DND-41 (cell line): ENCODE measurements around the gene PRRX2.

Experiments used
- ATAC-seq: fragments of 200-7000 bp; cut with Tn5 transposase; 3 replicates; pipeline ENCODE4 v1.9.1; 2021; ENCODE audit warnings: low read depth; ENCODE audit not compliant: insufficient read depth
- DNase-seq: peaks from one replicate; pipeline ENCODE4 v3.0.0-alpha.2; 2020
- H2AFZ ChIP-seq: 2 replicates; pipeline ENCODE4 v1.6.0; 2012; ENCODE audit warnings: low read depth, low read length
- H3K27ac ChIP-seq: 2 replicates; pipeline ENCODE4 v1.5.1; 2012; ENCODE audit warnings: low read length, inconsistent platforms
- H3K27me3 ChIP-seq: fragments of 200-600 bp; sonication (generic); 2 replicates; pipeline ENCODE4 v1.6.0; 2012; ENCODE audit warnings: low read length, mild to moderate bottlenecking, inconsistent platforms; ENCODE audit not compliant: insufficient read depth, poor library complexity
- H3K36me3 ChIP-seq: 2 replicates; pipeline ENCODE4 v1.5.1; 2012; ENCODE audit warnings: low read length, inconsistent platforms; ENCODE audit not compliant: insufficient read depth
- H3K4me1 ChIP-seq: 2 replicates; pipeline ENCODE4 v1.5.1; 2012; ENCODE audit warnings: mild to moderate bottlenecking, low read length; ENCODE audit not compliant: insufficient read depth
- H3K4me2 ChIP-seq: 2 replicates; pipeline ENCODE4 v1.6.0; 2012; ENCODE audit warnings: mild to moderate bottlenecking, moderate library complexity, low read length, inconsistent platforms; ENCODE audit not compliant: insufficient read depth
- H3K4me3 ChIP-seq, 2 experiments: fragments of 200-600 bp in 1 of 2; shearing (Covaris generic) in 1 of 2; 2 replicates each; pipeline ENCODE4 v1.5.1; 2012 to 2016; ENCODE audit warnings: inconsistent platforms in 2 of 2, low read length in 2 of 2, mild to moderate bottlenecking in 2 of 2, low read depth in 1 of 2, moderate library complexity in 1 of 2
- H3K79me2 ChIP-seq: 2 replicates; pipeline ENCODE4 v1.6.0; 2012; ENCODE audit warnings: low read length, inconsistent platforms; ENCODE audit not compliant: insufficient read depth
- H3K9ac ChIP-seq: 2 replicates; pipeline ENCODE4 v1.6.0; 2012; ENCODE audit warnings: low read depth, mild to moderate bottlenecking, inconsistent platforms, low read length, moderate library complexity
- H3K9me3 ChIP-seq: 2 replicates; pipeline ENCODE4 v1.5.1; 2012; ENCODE audit warnings: low read length, moderate library complexity, mild to moderate bottlenecking, inconsistent platforms; ENCODE audit not compliant: insufficient read depth, severe bottlenecking
- H4K20me1 ChIP-seq: 2 replicates; pipeline ENCODE4 v1.6.0; 2012; ENCODE audit warnings: low read length; ENCODE audit not compliant: insufficient read depth
- EZH2 ChIP-seq: IDR thresholded peaks from 3 replicates; pipeline ENCODE4 v1.6.1; 2012; ENCODE audit warnings: borderline replicate concordance, low read depth, mild to moderate bottlenecking, moderate library complexity, low read length, inconsistent platforms; ENCODE audit not compliant: severe bottlenecking
- TF ChIP-seq, protein P1 (sequence below): IDR thresholded peaks from 2 replicates; pipeline ENCODE4 v1.5.1; 2012; ENCODE audit warnings: borderline replicate concordance, low read length, moderate library complexity, mild to moderate bottlenecking; ENCODE audit not compliant: poor library complexity, severe bottlenecking; ENCODE audit errors: extremely low read depth

PRRX2 gene

DNA sequence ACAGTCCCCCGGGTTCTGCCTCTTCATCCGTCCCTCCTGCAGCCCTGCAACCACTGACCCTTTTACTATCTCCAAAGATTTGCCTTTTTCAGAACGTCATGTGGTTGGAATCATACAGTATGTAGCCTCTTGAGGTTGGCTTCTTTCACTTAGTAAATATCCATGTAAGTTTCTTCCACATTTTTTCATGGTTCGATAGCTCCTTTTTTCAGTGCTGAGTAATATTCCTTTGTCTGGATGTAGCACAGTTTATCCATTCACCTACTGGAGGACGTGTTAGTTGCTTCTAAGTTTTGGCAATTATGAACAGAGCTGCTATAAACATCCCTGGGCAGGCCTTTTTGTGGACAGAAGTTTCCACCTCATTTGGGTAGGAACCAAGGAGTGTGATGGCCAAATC, 27.1 kb downstream of the PRRX2 start:
- H3K36me3 ChIP-seq = no peaks in the 10 kb centered on the region
- H3K79me2 ChIP-seq = no peaks in the 10 kb centered on the region
- H3K27me3 ChIP-seq = no peaks in the 10 kb centered on the region
- H3K27ac ChIP-seq = no peak overlapping the region
- TF ChIP-seq, protein P1, sequence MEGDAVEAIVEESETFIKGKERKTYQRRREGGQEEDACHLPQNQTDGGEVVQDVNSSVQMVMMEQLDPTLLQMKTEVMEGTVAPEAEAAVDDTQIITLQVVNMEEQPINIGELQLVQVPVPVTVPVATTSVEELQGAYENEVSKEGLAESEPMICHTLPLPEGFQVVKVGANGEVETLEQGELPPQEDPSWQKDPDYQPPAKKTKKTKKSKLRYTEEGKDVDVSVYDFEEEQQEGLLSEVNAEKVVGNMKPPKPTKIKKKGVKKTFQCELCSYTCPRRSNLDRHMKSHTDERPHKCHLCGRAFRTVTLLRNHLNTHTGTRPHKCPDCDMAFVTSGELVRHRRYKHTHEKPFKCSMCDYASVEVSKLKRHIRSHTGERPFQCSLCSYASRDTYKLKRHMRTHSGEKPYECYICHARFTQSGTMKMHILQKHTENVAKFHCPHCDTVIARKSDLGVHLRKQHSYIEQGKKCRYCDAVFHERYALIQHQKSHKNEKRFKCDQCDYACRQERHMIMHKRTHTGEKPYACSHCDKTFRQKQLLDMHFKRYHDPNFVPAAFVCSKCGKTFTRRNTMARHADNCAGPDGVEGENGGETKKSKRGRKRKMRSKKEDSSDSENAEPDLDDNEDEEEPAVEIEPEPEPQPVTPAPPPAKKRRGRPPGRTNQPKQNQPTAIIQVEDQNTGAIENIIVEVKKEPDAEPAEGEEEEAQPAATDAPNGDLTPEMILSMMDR = no peak
- TF ChIP-seq EZH2 = no peak
- ATAC-seq (no peak), DNase-seq (no peak)
- H3K4me3 ChIP-seq = no peak overlapping the region
- H3K9me3 ChIP-seq = no peaks in the 10 kb centered on the region
- H3K4me1 ChIP-seq = no peaks in the 10 kb centered on the region
- H3K9ac ChIP-seq = no peak overlapping the region
- H4K20me1 ChIP-seq = no peaks in the 10 kb centered on the region
- no peak overlapping the region for H2AFZ ChIP-seq
- no peak overlapping the region for H3K4me2 ChIP-seq

DNA sequence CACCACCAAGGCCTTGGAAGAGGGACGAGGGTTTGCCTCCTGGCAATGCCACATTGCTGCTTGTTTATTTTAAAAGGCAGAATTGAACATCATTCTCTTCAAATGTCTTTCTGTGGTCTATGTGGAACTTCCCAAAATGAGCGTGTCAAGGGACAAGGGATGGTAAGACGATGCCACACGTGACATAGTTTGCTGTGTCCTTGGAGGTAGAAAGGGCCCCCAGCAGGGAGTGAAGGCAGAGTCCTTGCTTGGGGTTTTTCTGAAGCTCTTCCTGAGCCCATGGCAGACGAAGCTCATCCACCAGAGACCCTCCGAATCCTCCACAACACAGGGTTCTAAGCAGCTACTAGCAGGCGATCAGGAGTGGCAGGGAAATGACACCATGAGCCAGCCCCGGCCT, 28.3 kb downstream of the PRRX2 start:
- DNase-seq (no peak), ATAC-seq (no peak)
- no peak for TF ChIP-seq EZH2
- TF ChIP-seq, protein P1 = no peak
- no peaks in the 10 kb centered on the region for H3K36me3 ChIP-seq
- H3K9me3 ChIP-seq = no peaks in the 10 kb centered on the region
- H4K20me1 ChIP-seq = no peaks in the 10 kb centered on the region
- no peak overlapping the region for H3K4me3 ChIP-seq
- no peaks in the 10 kb centered on the region for H3K4me1 ChIP-seq
- H2AFZ ChIP-seq = no peak overlapping the region
- no peak overlapping the region for H3K27ac ChIP-seq
- no peaks in the 10 kb centered on the region for H3K27me3 ChIP-seq
- no peaks in the 10 kb centered on the region for H3K79me2 ChIP-seq
- no peak overlapping the region for H3K9ac ChIP-seq
- no peak overlapping the region for H3K4me2 ChIP-seq

DNA sequence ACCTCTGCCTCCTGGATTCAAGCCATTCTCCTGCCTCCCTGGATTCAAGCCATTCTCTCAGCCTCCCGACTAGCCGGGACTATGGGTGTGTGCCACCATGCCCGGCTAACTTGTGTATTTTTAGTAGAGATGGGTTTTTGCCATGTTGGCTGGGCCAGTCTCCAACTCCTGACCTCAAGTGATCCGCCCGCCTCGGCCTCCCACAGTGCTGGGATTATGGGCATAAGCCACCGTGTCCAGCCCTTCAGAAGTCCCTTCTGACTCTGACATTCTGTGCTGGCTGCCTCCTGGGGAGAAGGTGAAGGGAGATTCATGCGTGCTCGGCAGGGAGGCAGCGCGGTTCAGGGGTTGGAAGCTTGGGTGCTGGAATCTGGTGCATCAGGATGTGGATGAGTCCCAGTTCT, 28.8 kb downstream of the PRRX2 start:
- ATAC-seq = no peak
- Histone ChIP-seq H3K79me2 (no peaks in the 10 kb centered on the region), H3K4me3 (no peak overlapping the region), H3K36me3 (no peaks in the 10 kb centered on the region), H3K4me1 (no peaks in the 10 kb centered on the region), H2AFZ (no peak overlapping the region), H3K4me2 (no peak overlapping the region), H3K27ac (no peak overlapping the region), H3K9me3 (no peaks in the 10 kb centered on the region), H3K9ac (no peak overlapping the region), H3K27me3 (no peaks in the 10 kb centered on the region), H4K20me1 (no peaks in the 10 kb centered on the region)
- no peak for DNase-seq
- TF ChIP-seq, protein P1 = no peak
- TF ChIP-seq EZH2 = no peak

DNA sequence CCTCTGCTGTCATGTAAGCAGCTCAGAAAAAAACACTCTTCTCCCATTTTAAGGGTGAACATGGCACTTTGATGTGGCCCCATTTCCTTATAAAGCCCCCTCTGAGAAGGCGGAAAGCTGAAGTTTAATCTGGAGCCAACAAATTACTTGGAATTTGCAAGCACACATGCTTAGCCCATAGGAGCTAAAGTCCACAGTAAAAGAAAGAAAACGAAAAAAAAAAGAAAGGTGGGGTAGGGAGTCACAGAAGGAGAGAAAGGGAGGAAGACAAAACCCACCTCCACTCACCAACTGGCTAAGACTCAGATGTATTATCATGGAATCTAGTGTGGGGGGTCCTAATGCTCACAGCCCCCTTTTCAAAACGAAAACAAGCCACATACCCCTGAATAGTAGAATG, 30.4 kb downstream of the PRRX2 start:
- Histone ChIP-seq H3K27me3 (no peaks in the 10 kb centered on the region), H2AFZ (no peak overlapping the region), H3K4me2 (no peak overlapping the region), H3K27ac (no peak overlapping the region), H4K20me1 (no peaks in the 10 kb centered on the region), H3K36me3 (no peaks in the 10 kb centered on the region), H3K9ac (no peak overlapping the region), H3K9me3 (no peaks in the 10 kb centered on the region), H3K79me2 (no peaks in the 10 kb centered on the region), H3K4me1 (no peaks in the 10 kb centered on the region), H3K4me3 (no peak overlapping the region)
- no peak for ATAC-seq
- DNase-seq = no peak
- no peak for TF ChIP-seq EZH2
- TF ChIP-seq, protein P1 = no peak
